Stomach (tissue), 9 donors: Measurements from ENCODE around the gene CNTNAP5. TPM values are rescaled to one million over a fixed set of nuclear protein-coding genes. Genes with fewer than 3 reads are reported as not detected.

Experiments used
- DNase-seq, 2 donors: peaks; one replicate each; pipeline versions ENCODE4 v3.0.0 to v3.0.0-alpha.2; 2013 to 2019
- H3K27ac ChIP-seq, 5 donors: fragments of 200-600 bp in 4 of 5; sonication (generic) in 4 of 5; one replicate each; pipeline ENCODE4 v1.5.1; 2013 to 2019; ENCODE audit warnings: mild to moderate bottlenecking in 1 of 5, moderate library complexity in 1 of 5
- H3K27me3 ChIP-seq, 3 donors: fragments of 200-600 bp; sonication (generic); one replicate each; pipeline ENCODE4 v1.5.1; 2017 to 2019; ENCODE audit warnings: mixed run types in 1 of 3
- H3K36me3 ChIP-seq, 4 donors: fragments of 200-600 bp; sonication (generic); 1 replicate in 3 of 4; 2 replicates in 1 of 4; pipeline ENCODE4 v1.5.1; 2016 to 2019
- H3K4me1 ChIP-seq, 4 donors: fragments of 200-600 bp; sonication (generic); one replicate each; pipeline ENCODE4 v1.5.1; 2016 to 2019
- H3K4me3 ChIP-seq, 4 donors: fragments of 200-600 bp; sonication (generic) in 3 of 4; one replicate each; pipeline ENCODE4 v1.5.1; 2016 to 2019; ENCODE audit warnings: mild to moderate bottlenecking in 1 of 4
- H3K9me3 ChIP-seq, 4 donors: fragments of 200-600 bp; sonication (generic); one replicate each; pipeline ENCODE4 v1.5.1; 2016 to 2019
- CTCF ChIP-seq, 7 experiments: fragments of 450-650 bp in 4 of 7; fragments of 200-600 bp in 3 of 7; sonication (generic) in 3 of 7; IDR thresholded peaks; one replicate each; pipeline ENCODE4 v1.5.1; 2016 to 2019; ENCODE audit warnings: antibody characterized with exemption in 7 of 7, control low read depth in 2 of 7, mild to moderate bottlenecking in 1 of 7
- EP300 ChIP-seq: sonication (generic); formaldehyde crosslinking; IDR thresholded peaks from one replicate; pipeline ENCODE4 v1.6.1; 2017; ENCODE audit warnings: antibody characterized with exemption
- POLR2A ChIP-seq, 4 donors: fragments of 450-650 bp; IDR thresholded peaks; one replicate each; pipeline ENCODE4 v1.6.1; 2016; ENCODE audit warnings: antibody characterized with exemption in 4 of 4, control low read depth in 2 of 4, mild to moderate bottlenecking in 1 of 4, moderate library complexity in 1 of 4
- POLR2AphosphoS5 ChIP-seq, 3 donors: sonication (generic); formaldehyde crosslinking; IDR thresholded peaks; one replicate each; pipeline ENCODE4 v1.6.1; 2016; ENCODE audit warnings: antibody characterized with exemption in 3 of 3
- WGBS, 5 donors: extraction: QIAGEN DNeasy Blood & Tissue Kit in 3 of 5; methylation state at CpG; one replicate each; pipeline versions ENCODE4 v1.1.5 to v1.1.7; 2013 to 2018; 5-methylcytosine and 5-hydroxymethylcytosine counted together
- intact Hi-C: fragments of 100-400 bp; cut with DNase I; formaldehyde crosslinking; loops from one replicate; pipeline ENCODE4 v1.15.1; 2023; ENCODE audit warnings: low total_unique reads
- polyA plus RNA-seq, 3 donors: library from polyadenylated mRNA; stranded (reverse); fragments of 200-250 nt; gene quantifications; one replicate each; pipeline ENCODE4 v1.2.3, GENCODE V29; 2013
- total RNA-seq, 5 donors: library from RNA; depleted of rRNA; stranded (reverse); fragments of >200 nt; gene quantifications; one replicate each; pipeline versions ENCODE4 v1.1.0 to v1.2.3, GENCODE V29; 2014 to 2016
- donor health status: healthy with polysubstance abuse.
- donor health status: Bipolar disorder and iron deficiency.
- donor health status: healthy.

CNTNAP5 gene
- total and polyA plus RNA-seq, 8 donors: 1.3 TPM; not detected in 7

GRCh38 chr2:124501575-124502152, 476.6 kb downstream of the CNTNAP5 start:
- no peak overlapping the region for H3K4me3 ChIP-seq
- H3K9me3 ChIP-seq: no peaks in the 10 kb centered on the region
- H3K36me3 ChIP-seq: no peaks in the 10 kb centered on the region
- H3K27ac ChIP-seq: no peak overlapping the region
- TF ChIP-seq EP300 (no peak), CTCF (IDR thresholded peaks at IDR 0.05) (no peak), POLR2A (IDR thresholded peaks at IDR 0.05) (no peak), POLR2AphosphoS5 (IDR thresholded peaks at IDR 0.05) (no peak)
- no peaks in the 10 kb centered on the region for H3K4me1 ChIP-seq
- 65 to 85% (median 84%) methylated on average over 6 of the region's 6 CpGs for WGBS, 5 donors
- DNase-seq: no peak
- no peaks in the 10 kb centered on the region for H3K27me3 ChIP-seq
- intact Hi-C loops: no loop called here

GRCh38 chr2:124514236-124514635, 489.1 kb downstream of the CNTNAP5 start:
- TF ChIP-seq POLR2A (IDR thresholded peaks at IDR 0.05) (no peak), EP300 (no peak), POLR2AphosphoS5 (IDR thresholded peaks at IDR 0.05) (no peak), CTCF (IDR thresholded peaks at IDR 0.05) (no peak)
- Histone ChIP-seq H3K4me3 (no peak overlapping the region), H3K27ac (no peak overlapping the region), H3K9me3 (no peaks in the 10 kb centered on the region), H3K36me3 (no peaks in the 10 kb centered on the region), H3K4me1 (no peaks in the 10 kb centered on the region), H3K27me3 (no peaks in the 10 kb centered on the region)
- WGBS, 5 donors: 62 to 93% (median 69%) methylated on average over 1 of the region's 1 CpG
- intact Hi-C loops: no loop called here
- no peak for DNase-seq

- DNase-seq: no peak
- Histone ChIP-seq H3K4me1 (peaks cover 0 to 12% (median 5%) of the 10 kb centered on the region in 4 donors), H3K4me3 (no peak overlapping the region), H3K27me3 (no peaks in the 10 kb centered on the region), H3K36me3 (no peaks in the 10 kb centered on the region), H3K9me3 (no peaks in the 10 kb centered on the region), H3K27ac (no peak overlapping the region)
- WGBS, 5 donors: 80 to 90% (median 81%) methylated on average over 2 of the region's 2 CpGs
- intact Hi-C loops: no loop called here
- TF ChIP-seq POLR2AphosphoS5 (IDR thresholded peaks at IDR 0.05) (no peak), EP300 (no peak), POLR2A (IDR thresholded peaks at IDR 0.05) (no peak), CTCF (IDR thresholded peaks at IDR 0.05) (no peak)
These were observed 495.9 kb downstream of the CNTNAP5 start for GRCh38 chr2:124520953-124521352.

- no peak for DNase-seq
- Histone ChIP-seq H3K27me3 (no peaks in the 10 kb centered on the region), H3K4me3 (no peak overlapping the region), H3K36me3 (no peaks in the 10 kb centered on the region), H3K4me1 (peaks cover 0 to 12% (median 5%) of the 10 kb centered on the region in 4 donors), H3K9me3 (no peaks in the 10 kb centered on the region), H3K27ac (no peak overlapping the region)
- 48 to 75% (median 65%) methylated on average over 3 of the region's 3 CpGs for WGBS, 5 donors
- intact Hi-C loops: no loop called here
- TF ChIP-seq POLR2AphosphoS5 (IDR thresholded peaks at IDR 0.05): no peak
- no peak for TF ChIP-seq CTCF (IDR thresholded peaks at IDR 0.05)
- no peak for TF ChIP-seq EP300
- no peak for TF ChIP-seq POLR2A (IDR thresholded peaks at IDR 0.05)
These were observed 498.0 kb downstream of the CNTNAP5 start for GRCh38 chr2:124523096-124523495.
